HUES64 (cell line): ENCODE results near the gene PRSS16.
"Not testable (repeated sequence)": the region's sequence is repeated elsewhere in the genome, so short reads cannot be mapped to it uniquely, and the experiment has no call there.

ENCODE experiments used
- H3K27ac ChIP-seq: 2 replicates; pipeline ENCODE4 v1.7.0; 2013; ENCODE audit warnings: low read depth, low read length, inconsistent platforms
- H3K27me3 ChIP-seq: 2 replicates; pipeline ENCODE4 v1.6.1; 2013; ENCODE audit warnings: mild to moderate bottlenecking, low read length; ENCODE audit not compliant: insufficient read depth
- H3K36me3 ChIP-seq: 2 replicates; pipeline ENCODE4 v1.6.1; 2013; ENCODE audit warnings: mild to moderate bottlenecking, low read length; ENCODE audit not compliant: insufficient read depth
- H3K4me1 ChIP-seq: 2 replicates; pipeline ENCODE4 v1.6.1; 2013; ENCODE audit warnings: mild to moderate bottlenecking, low read length, moderate library complexity; ENCODE audit not compliant: insufficient read depth
- H3K4me3 ChIP-seq: 2 replicates; pipeline ENCODE4 v1.5.1; 2013; ENCODE audit warnings: mild to moderate bottlenecking, low read length, moderate library complexity
- H3K9ac ChIP-seq: 2 replicates; pipeline ENCODE4 v1.6.1; 2013; ENCODE audit warnings: mild to moderate bottlenecking, low read depth, low read length
- H3K9me3 ChIP-seq: 2 replicates; pipeline ENCODE4 v1.6.1; 2013; ENCODE audit warnings: low read depth, low read length; ENCODE audit not compliant: insufficient read depth
- WGBS: fragments of 150-250, 120-280 bp; methylation state at CpG from one replicate; pipeline ENCODE4 v1.1.7; 2013; ENCODE audit warnings: missing lambda C conversion rate; 5-methylcytosine and 5-hydroxymethylcytosine counted together

The PRSS16 gene

DNA sequence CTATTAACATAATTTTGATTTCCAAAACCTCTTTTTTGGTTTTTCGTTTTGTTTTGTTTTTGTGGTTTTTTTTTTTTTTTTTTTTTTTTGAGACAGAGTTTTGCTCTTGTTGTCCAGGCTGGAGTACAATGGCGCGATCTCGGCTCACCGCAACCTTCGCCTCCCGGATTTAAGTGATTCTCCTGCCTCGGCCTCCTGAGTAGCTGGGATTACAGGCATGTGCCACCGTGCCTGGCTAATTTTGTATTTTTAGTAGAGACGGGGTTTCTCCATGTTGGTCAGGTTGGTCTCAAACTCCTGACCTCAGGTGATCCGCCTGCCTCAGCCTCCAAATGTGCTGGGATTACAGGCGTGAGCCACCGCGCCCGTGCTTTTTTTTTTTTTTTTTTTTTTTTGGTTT, 24.5 kb upstream of the PRSS16 start:
- not testable (repeated sequence) for H3K4me1 ChIP-seq, H3K27ac ChIP-seq, H3K36me3 ChIP-seq, H3K9me3 ChIP-seq, H3K27me3 ChIP-seq, H3K9ac ChIP-seq, H3K4me3 ChIP-seq
- WGBS = 96% methylated on average over 10 of the region's 15 CpGs

DNA sequence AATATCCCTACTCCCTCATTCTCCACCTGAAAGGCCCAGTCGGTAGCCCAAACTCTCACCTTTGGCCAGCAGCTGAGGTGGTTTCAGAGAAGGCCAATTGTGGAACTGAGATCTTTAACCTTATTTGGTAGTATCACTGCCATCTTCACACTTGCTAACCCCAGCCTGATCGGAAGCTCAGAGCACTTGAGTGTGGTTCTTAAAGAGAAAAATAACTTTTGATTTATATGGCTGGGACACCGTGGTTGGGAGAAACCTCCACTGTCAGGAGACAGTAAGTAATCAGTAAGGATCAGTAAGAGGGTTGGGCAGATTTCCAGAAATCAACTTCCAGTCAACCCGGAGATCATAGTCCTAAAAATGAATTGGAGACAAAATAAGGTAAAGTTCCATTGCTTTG, 22.8 kb upstream of the PRSS16 start:
- no peak overlapping the region for H3K27ac ChIP-seq
- no peak overlapping the region for H3K4me3 ChIP-seq
- H3K9ac ChIP-seq = no peak overlapping the region
- no peaks in the 10 kb centered on the region for H3K36me3 ChIP-seq
- no peaks in the 10 kb centered on the region for H3K4me1 ChIP-seq
- peaks cover 10% of the 10 kb centered on the region; the same call in 1 of the 2 replicates for H3K27me3 ChIP-seq
- no peaks in the 10 kb centered on the region for H3K9me3 ChIP-seq
- WGBS = 88% methylated on average over 4 of the region's 4 CpGs

DNA sequence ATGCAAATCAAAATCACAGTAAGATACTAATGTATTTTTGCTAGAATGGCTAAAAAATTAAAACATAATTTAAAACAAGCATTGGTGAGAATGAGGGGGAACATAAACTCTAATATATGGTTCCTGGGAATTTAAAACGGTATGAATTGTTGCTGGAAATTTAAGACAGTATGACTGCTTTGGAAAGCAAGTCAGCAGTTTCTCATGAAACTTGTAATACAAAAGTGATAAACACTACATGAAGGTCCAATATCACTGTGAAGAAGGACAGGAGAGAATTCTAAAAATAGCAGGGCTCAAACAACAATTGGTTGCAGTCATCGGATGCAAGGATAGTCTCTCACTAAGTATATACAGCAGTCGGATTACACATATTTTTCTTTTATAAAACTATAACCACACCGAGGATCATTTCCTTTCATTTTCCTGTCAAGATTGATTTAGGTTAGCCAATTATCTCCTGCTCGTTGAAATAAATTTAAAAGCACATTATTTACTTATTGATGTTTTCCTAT, 18.5 kb upstream of the PRSS16 start:
- 87% methylated on average over 4 of the region's 5 CpGs for WGBS
- H3K9ac ChIP-seq = peak overlapping the region; percentile 6; the same call in 1 of the 2 replicates

DNA sequence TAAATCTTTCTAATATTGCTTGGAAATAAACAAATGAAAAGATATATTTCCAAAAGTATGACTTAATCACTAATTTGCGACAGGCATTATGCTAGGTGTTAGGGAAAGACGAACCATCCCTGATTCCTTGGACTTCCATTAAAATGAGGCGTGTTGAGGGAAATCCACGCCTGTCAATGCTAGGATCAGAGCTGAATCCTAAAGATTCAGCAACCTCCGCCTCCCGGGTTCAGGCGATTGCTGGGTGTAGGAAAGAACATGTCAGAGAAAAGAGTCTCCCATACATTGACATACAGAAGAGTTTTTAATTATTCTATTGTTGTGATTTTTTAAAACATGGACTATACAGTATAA, 16.8 kb upstream of the PRSS16 start:
- no peak overlapping the region for H3K9ac ChIP-seq
- H3K36me3 ChIP-seq = no peaks in the 10 kb centered on the region
- H3K4me3 ChIP-seq = peak overlapping the region; percentile 67
- H3K4me1 ChIP-seq = peaks cover 6% of the 10 kb centered on the region; the same call in 1 of the 2 replicates
- 8% methylated on average over 4 of the region's 7 CpGs for WGBS
- no peaks in the 10 kb centered on the region for H3K9me3 ChIP-seq
- H3K27me3 ChIP-seq = peaks cover 10% of the 10 kb centered on the region; the same call in 1 of the 2 replicates
- H3K27ac ChIP-seq = no peak overlapping the region

More for the DNA sequence above, 18.5 kb upstream of the PRSS16 start:
- H3K4me1 ChIP-seq = peaks cover 3% of the 10 kb centered on the region; the same call in 1 of the 2 replicates
- H3K36me3 ChIP-seq = no peaks in the 10 kb centered on the region
- no peak overlapping the region for H3K27ac ChIP-seq
- H3K4me3 ChIP-seq = peak overlapping the region; percentile 67
- no peaks in the 10 kb centered on the region for H3K9me3 ChIP-seq
- peaks cover 10% of the 10 kb centered on the region; the same call in 1 of the 2 replicates for H3K27me3 ChIP-seq

DNA sequence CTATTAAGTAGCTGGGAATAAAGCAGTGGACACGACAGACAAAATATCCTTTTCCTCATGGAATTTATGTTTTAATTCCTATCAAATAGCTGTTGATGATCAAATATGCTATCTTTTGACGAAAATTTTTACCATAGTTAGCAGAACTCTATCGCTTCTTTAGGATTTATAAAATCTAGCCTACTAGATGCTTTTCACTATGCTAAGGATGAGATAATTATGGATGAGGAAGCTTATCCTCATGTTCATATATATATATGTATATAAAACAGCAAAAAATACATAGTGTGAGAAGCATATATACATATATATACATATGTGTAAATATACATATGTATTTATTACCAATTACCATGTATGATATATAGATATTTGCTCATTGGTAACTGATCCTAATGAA, 12.9 kb upstream of the PRSS16 start:
- 43% methylated on average over 1 of the region's 3 CpGs for WGBS
- H3K27ac ChIP-seq = no peak overlapping the region
- H3K9me3 ChIP-seq = no peaks in the 10 kb centered on the region
- no peaks in the 10 kb centered on the region for H3K36me3 ChIP-seq
- peak overlapping the region; percentile 53; the same call in 1 of the 2 replicates for H3K9ac ChIP-seq
- H3K4me1 ChIP-seq = peaks cover 6% of the 10 kb centered on the region; the same call in 1 of the 2 replicates
- peaks cover 24% of the 10 kb centered on the region for H3K27me3 ChIP-seq
- H3K4me3 ChIP-seq = peak overlapping the region; percentile 76

DNA sequence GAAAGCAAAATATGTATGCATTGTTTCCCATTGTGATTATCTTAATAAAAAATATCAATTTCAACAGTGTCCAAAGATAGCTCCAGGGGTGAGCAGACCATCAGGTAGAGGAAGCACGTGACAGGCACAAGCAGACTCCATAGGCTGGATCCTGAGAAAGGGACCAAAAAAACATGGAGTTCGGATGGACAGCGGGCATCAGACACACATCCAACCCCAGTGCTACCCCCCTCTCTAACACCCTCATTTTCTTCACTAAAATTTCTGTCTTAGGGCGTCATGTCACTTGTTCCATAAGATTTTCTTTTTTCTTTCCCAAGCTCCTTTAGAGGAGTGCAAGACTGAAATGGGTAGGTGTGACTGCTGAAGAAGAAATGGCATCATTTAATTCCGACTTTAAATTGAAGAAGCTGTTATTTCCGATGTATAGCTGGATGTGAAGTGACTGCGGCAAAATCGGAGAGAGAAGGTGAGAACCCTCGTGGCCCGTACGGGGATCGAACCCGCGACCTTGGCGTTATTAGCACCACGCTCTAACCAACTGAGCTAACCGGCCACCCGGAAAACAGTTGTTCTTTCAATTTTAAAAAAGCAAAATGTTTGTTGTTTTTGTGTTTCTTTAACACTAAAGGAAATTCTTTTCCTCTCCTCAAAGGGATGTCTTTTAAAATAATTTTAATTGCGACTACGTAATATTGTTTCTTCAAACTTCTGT, 10.3 kb upstream of the PRSS16 start:
- peak overlapping the region; percentile 57; the same call in 1 of the 2 replicates for H3K9ac ChIP-seq
- peaks cover 6% of the 10 kb centered on the region; the same call in 1 of the 2 replicates for H3K4me1 ChIP-seq
- 14% methylated on average over 17 of the region's 20 CpGs for WGBS
- H3K27ac ChIP-seq = no peak overlapping the region
- H3K36me3 ChIP-seq = no peaks in the 10 kb centered on the region
- H3K27me3 ChIP-seq = peaks cover 23% of the 10 kb centered on the region
- peak overlapping the region; percentile 74 for H3K4me3 ChIP-seq
- H3K9me3 ChIP-seq = no peaks in the 10 kb centered on the region

DNA sequence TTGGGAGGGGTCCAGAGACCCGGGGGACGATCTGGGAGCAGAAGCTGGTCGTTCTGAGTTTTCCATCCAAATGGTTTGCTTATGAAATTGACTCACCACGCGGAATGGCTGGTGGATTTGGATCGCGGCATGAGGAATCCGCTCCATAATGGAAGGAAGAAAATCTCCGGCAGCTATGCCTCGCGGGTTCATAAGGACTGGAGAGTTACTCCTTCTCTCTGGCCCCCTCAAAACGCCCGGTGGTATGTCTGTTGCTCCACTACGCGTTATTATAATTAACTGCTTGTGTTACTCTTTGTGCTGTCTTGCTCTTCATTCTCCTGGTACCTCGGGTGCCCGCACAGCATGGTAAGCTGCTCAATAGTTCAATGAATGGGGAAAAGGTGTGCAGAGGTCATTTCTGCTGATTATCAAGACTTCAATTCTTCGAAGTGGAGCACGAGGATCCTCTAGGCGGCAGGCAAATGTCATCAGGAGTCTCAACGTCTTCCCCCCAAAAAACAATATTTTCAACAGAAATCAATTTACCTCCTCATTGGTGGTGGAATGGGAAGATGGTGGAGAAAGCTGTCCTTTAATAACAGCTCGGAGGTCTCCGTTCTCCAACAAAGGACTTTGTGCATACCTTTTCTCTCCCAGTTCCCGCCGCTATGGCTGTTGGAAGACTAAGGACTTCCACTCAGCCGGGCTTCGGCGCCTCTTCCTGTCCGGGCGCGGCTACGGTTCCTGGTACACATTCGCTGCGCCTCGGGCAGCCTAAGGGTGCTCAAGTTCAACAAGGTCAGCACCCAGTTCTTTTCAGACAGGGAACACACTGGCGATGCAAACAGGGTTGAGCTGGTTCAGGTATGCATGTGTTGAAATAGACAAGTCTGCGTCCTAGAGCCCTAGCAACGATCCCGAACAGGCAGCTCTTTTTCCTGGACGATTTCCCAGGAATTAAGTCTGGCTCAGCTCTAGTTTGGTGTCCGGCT, 9.2 kb upstream of the PRSS16 start:
- Histone ChIP-seq H3K9me3 (no peaks in the 10 kb centered on the region), H3K9ac (peak overlapping the region; percentile 57), H3K36me3 (no peaks in the 10 kb centered on the region), H3K27me3 (peaks cover 29% of the 10 kb centered on the region), H3K27ac (no peak overlapping the region), H3K4me3 (peak overlapping the region; percentile 74), H3K4me1 (peaks cover 6% of the 10 kb centered on the region; the same call in 1 of the 2 replicates)
- WGBS = 3% methylated on average over 40 of the region's 41 CpGs

DNA sequence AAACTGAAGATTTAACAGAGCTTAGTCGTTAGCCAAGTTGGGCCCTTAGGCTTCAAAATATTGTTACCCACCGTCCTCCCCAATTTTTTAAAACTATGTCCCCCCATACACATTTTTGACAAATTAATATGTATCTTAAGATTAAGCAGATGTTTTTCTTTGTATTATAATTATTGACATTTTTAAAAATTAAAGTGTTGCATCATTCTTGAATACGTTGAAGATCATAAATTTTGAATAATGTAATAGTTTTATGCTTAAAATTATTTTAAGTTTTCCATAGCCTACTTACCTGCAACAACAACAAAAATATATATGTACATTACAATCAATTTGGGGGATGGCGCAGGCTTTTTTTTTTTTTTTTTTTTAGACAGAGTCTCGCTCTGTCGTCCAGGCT, 8.2 kb upstream of the PRSS16 start:
- Histone ChIP-seq H3K27ac (no peak overlapping the region), H3K36me3 (no peaks in the 10 kb centered on the region), H3K9me3 (no peaks in the 10 kb centered on the region), H3K4me1 (0 out of 2 replicates have a peak, but pooled peaks cover under 1% of the 10 kb centered on the region), H3K27me3 (peaks cover 35% of the 10 kb centered on the region), H3K4me3 (peak overlapping the region; percentile 74), H3K9ac (0 out of 2 replicates have a peak overlapping the region, but pooled peaks have one; percentile 57)
- WGBS = 84% methylated on average over 5 of the region's 6 CpGs

DNA sequence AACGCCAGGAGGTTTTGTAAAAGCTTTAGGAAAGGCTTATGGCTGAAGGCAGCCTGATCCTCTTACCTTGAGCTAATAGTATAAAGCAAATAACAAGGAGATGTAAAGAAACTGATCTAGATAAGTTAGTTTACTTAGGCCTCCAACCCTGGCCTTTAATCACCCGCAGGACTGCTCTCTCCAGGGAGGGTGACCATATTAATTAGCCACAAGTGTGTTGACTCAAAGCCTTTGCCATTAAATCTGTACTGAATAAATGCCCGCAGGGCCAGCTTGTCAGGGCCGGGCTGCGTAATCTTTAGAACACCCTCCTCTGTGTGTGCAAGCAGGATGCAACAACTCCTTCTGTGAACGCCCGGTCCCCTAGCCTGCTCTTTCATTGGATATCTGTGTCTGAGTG, 6.1 kb upstream of the PRSS16 start:
- Histone ChIP-seq H3K36me3 (no peaks in the 10 kb centered on the region), H3K9ac (no peak overlapping the region), H3K27me3 (peaks cover 35% of the 10 kb centered on the region), H3K4me3 (no peak overlapping the region), H3K9me3 (no peaks in the 10 kb centered on the region), H3K27ac (no peak overlapping the region), H3K4me1 (no peaks in the 10 kb centered on the region)
- 92% methylated on average over 7 of the region's 7 CpGs for WGBS

DNA sequence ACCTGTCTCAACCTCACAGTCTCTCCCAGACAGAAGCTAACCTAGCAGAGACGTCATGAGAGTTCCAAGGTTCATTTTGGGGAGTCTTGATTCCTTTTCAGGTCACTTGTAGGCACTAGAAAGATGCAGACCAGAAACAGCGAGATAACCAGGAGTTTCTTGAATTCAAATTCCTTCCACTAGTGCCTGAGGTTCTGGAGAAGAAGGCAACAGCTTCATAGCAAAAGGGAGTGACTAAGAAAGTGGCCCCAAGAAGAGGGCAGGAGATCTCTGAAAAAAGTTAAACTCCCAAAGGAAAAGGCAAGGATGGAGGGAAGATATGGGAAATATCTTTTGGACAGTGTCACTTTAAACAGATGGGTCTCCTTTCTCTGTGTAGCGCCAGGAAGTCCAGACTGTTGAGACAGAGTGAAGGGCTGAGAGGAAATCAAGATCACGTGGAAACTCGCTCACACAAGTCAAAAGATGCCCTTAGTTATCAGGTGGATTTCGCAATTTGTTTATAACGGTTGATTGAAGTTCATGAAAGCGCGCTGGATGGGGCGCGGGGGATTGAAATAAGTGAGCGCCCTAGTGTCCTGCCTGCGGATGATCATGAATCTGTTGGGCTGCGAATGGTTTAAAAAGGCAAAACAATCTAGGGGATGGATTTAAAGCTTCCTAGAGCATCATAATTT, 4.8 kb upstream of the PRSS16 start:
- H3K27me3 ChIP-seq = peaks cover 40% of the 10 kb centered on the region
- H3K27ac ChIP-seq = no peak overlapping the region
- H3K4me1 ChIP-seq = no peaks in the 10 kb centered on the region
- no peaks in the 10 kb centered on the region for H3K9me3 ChIP-seq
- no peak overlapping the region for H3K4me3 ChIP-seq
- H3K36me3 ChIP-seq = no peaks in the 10 kb centered on the region
- H3K9ac ChIP-seq = no peak overlapping the region
- WGBS = 86% methylated on average over 14 of the region's 14 CpGs
